CD4-positive, alpha-beta T cell treated with Interleukin-15 for 1 hour (primary cell): Measurements from ENCODE around the gene AGBL4.
"Not testable (repeated sequence)": the region's sequence is repeated elsewhere in the genome, so short reads cannot be mapped to it uniquely, and the experiment has no call there.

Experiments used
- DNase-seq: peaks from one replicate; pipeline ENCODE4 v3.0.0-alpha.2; 2020

Gene AGBL4

DNA sequence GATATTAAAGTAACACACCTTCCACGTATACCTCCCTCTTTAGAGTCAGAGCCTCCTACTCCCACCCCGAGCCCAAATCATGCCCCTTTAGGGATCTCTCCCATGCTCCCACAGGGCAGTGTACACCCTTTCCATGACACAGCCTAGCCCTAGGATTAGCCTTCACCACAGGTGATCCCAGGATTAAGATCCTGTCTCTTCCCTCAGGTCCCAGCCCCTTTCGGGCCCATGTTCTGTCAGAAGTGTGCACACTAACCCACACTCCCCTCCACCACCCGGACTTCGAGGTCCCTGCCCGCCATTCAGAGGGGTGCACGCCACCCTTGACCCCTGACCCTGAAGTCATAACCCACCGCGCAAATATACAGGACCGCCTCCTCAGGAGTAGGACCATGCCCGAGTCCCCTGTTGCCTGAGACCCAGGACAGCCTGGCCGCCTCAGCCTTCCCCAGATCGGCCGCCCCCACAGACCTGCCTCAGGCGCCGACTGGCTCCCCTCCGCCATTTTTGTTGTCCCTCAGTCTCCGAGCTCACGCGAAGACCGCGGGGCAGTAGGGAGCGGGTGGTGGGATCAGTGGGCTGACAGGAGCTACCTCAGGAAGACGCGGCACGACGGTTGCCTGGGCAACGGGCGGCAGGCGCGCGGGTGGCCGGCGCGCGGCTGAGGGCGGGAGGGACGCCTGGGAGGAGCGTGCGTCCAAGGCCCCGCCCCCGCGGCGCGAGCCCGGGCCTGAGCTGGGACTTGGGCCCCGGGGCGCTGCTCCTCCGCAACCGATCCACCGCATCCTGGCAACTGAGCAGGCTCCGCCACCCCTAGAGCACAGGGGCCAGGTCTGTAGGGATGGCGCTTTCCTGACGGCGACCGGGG lies at the start of gene AGBL4:
Gene AGBL4, minus strand, starts transcription at position 663 of the 868 bp plus-strand sequence.
- DNase-seq, result no peak

- DNase-seq, result no peak
Observed at GRCh38 chr1:50066806-50067205, 43.1 kb upstream of the AGBL4 start.

GRCh38 chr1:50060279-50060678 lies 36.5 kb upstream of the AGBL4 start:
- no peak for DNase-seq

DNA sequence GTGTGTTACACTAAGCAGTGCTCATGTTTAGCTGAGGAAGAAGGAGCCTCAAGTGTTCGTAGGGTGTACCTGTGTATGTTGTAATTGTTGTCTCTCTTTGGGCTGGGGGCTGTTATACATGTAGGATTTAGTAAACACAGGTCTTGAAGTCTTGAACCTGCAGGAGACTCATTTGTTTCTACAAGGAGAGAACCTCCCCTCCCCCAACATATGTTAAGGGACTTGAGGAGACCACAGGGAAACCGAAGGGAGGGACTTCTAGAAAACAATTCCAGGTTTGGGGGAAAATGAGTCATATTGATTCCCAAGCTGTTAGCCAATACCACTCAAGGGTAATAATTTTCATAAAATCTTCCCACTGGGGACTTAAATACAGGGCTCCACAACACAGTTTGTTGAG lies 25.0 kb upstream of the AGBL4 start:
- DNase-seq, result no peak

DNA sequence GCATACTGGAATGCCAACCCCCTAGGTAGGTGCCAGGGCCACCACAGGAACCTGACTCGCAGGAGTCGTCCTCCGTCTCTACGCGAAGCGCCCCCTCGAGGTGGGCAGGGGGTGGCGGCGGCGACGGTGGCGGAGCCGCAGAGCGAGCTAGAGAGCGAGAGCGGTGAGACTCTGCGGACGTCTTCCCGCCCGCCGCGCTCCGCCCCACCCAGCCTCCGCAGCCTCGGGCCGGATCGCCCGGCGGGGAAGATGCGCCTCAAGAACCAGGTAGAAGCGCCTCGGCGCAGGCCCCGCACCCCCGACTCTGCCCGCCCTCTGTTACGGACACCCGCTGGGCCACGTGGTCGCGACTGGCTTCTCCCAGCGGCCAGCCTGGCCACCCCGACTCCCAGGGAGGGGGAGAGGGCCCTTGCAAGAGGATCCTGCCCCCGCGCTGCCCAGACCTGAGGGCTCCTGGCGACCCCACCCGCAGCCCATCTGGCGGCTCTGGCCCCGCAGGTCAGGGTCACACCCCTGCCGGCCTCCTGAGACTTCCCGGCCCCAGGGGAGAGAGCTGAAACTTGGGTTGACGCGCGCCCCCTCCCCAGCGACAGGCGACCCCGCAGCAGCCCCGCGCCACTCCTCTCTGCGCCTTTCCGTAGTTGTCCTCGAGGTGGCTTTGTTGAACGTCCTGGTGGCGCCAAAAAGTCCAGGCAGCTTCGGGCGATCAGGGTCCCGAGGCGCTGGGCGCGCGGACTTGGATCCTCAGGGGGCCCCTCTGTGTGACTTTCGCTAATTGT lies 24.4 kb upstream of the AGBL4 start:
- no peak for DNase-seq

DNA sequence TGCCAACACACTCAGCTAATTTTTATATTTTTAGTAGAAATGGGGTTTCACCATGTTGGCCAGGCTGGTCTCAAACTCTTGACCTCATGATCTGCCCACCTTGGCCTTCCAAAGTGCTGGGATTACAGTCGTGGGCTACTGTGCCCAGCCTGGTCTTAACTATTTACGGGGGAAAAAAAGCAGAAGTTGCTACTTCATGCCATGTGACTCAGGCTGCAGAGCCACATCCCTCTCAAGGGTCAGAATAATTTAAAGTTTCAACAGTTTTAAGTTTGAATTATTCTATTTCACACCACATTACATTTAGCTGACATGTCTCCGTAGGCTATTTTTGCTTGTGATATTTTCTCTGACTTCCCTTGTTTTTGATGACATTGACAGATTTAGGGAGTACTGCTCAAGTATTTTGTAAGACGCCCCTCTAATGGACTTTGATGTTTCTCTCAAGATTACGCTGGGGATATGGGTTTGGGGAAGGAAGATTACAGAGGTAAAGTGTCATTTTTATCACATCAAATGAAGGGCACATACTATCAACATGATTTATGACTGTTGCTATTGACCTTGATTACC lies 14.6 kb upstream of the AGBL4 start:
- no peak for DNase-seq

DNA sequence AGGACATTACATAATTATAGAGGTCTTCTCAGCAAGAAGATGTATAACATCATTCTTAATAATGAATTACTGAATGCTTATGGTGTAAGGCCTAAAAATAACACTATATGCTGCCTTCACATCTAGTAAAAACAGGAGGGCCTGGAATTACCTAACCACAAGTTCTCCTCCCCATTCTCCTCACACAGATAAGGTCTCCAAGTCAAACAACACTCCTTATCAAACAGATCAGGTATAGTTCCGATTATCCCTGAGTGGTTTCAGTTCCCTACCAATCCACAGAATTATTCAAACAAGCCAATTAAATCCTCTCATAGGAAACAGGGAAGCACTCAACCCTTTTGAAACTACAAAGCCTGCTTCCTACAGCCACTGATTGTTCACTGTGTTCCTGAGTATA lies 4.0 kb upstream of the AGBL4 start:
- no peak for DNase-seq

GRCh38 chr1:49995734-49996133 lies 28.0 kb downstream of the AGBL4 start:
- DNase-seq, result no peak

DNA sequence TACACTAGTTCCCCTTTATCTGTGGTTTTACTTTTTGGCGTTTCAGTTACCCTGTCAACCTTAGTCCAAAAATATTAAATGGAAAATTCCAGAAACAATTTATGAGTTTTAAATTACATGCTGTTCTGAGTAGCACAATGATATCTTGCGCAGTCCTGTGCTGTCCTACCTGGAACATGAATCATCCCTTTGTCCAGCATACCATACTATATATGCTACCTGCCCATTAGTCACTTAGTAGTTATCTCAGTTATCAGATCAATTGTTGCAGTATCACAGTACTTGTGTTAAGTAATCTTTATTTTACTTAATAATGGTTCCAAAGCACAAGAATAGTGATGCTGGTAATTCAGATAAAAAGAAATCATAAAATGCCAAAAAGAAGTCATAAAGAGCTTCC lies 52.7 kb downstream of the AGBL4 start:
- DNase-seq, result no peak

DNA sequence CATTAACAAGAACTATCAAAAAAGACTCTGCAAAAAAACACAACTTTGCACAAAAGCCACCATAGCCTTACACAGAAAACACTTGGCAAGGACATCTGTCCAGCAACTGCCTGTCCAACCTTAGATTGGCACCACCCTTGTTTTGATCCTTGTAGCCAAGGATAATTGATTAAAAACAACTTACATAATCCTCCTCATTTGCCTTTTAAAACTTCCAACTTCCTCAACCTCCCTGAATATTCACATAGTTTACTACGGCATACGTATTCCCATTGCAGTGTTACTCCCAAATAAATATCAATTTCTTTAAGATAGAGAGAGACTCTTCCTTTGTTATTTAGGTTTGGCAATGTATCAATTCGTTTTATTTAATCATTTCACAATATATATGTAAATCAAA lies 72.4 kb downstream of the AGBL4 start:
- no peak for DNase-seq

DNA sequence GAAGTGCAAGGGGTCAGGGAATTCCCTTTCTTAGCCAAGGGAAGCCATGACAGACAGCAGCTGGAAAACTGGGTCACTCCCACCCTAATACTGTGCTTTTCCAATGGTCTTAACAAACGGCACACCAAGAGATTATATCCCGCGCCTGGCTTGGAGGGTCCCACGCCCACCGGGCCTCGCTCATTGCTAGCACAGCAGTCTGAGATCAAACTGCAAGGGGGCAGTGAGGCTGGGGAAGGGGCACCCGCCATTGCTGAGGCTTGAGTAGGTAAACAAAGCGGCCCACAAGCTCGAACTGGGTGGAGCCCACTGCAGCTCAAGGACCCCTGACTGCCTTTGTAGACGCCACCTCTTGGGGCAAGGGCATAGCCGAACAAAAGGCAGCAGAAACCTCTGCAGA lies 108.5 kb downstream of the AGBL4 start:
- not testable (repeated sequence) for DNase-seq

DNA sequence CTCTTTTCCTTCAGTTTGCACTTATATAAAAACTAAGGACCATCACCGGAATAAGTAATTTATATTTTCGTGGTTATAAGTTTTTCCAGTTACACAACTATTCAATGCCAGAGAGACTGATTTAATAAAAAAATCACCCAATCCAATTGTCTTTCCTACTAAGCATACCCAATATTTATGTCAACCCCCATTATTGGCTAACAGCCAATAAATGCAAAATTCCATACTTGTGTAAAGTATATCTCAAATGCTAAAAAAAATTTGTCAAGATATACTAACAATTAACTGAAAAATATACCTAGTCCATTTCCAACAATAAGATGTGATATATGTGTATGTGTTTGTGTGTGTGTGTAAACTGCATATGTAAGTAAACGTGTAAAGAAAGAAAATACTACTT lies 117.4 kb downstream of the AGBL4 start:
- no peak for DNase-seq

GRCh38 chr1:49864581-49864980 lies 159.2 kb downstream of the AGBL4 start:
- no peak for DNase-seq

DNA sequence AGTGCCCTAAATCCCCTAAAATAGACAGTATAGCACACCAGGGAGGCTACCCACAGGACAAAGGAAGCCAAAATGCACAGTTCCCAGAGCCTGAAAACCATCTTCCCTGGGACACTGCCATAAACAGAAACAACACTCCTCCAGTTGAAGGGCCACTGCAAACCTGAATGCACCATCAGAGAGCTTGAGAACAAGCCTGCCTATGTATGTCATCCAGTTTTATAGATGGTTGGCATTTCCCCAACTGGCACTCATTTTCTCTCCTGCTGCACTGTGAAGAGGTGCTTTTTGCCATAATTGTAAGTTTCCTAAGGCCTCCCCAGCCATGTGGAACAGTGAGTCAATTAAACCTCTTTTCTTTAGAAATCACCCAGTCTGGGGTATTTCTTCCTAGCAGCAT lies 169.0 kb downstream of the AGBL4 start:
- no peak for DNase-seq

DNA sequence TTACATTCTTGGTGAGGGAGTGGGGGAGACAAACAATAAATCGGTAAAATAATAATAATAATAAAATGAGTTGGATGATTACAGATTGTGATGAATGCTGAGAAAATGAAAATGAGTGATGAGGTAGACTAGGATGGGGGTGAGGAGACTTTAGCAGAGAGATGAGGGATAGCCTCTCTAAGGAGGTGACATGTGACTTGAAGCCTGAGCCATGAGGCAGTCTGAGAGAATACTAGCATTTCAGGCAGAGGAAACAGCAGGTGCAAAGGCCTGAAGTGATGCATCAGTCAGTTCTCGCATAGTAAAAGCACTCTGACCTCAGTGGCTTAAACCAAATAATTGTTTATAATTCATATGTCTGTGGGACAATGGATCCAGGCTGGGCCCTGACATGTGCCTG lies 181.2 kb downstream of the AGBL4 start:
- DNase-seq, result no peak

DNA sequence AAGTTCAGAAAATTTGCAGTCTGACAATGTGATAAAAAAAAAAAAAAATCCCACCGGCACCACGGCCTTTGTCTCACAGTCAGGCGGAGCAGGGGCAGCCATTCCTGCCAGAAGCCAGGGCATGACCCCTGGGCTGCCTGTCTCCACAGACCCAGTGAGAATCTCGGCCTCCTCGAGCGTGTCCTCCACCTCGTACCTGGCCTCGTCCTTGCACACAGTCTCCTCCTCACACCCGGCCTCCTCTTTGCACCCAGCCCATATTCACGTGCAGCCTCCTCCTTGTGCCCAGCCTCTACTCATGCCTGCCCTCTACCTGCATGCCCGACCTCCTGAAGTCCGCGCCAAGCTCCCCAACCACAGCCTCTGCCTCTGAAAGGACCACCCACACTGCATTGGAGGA lies 182.0 kb downstream of the AGBL4 start:
- DNase-seq, result no peak

- no peak for DNase-seq
Observed at GRCh38 chr1:49824261-49824660, 199.5 kb downstream of the AGBL4 start.

DNA sequence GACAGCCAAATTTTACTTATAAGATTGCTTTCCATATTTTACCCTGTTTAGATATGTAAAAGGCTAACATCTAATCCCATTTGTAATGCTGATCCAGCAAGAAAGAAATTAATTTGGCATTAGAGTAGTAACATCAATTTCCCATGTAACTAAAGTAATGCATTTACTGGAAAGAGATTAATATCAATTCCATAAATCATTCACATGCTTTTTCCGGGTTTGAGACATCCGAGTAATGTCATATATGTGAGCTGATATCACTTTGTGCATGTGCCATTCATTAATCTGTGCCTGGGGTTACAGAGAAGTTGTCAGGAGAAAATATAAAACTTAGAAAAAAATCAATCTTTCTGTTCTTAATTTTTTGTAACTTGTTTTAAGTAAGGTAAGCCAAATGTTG lies 206.1 kb downstream of the AGBL4 start:
- no peak for DNase-seq

DNA sequence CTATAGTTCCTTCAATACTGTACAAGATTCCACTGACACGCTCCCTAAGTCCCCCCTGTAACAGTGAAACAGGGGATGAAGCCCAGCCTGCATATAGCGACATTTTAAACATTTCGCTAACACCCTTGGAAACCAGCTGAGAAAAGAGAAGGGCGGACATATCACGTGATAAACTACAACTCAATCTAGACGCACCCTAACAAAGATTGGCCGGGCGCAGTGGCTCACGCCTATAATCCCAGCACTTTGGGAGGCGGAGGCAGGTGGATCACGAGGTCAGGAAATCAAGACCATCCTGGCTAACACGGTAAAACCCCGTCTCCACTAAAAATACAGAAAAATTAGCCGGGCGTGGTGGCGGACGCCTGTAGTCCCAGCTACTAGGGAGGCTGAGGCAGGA lies 236.7 kb downstream of the AGBL4 start:
- DNase-seq, result not testable (repeated sequence)

DNA sequence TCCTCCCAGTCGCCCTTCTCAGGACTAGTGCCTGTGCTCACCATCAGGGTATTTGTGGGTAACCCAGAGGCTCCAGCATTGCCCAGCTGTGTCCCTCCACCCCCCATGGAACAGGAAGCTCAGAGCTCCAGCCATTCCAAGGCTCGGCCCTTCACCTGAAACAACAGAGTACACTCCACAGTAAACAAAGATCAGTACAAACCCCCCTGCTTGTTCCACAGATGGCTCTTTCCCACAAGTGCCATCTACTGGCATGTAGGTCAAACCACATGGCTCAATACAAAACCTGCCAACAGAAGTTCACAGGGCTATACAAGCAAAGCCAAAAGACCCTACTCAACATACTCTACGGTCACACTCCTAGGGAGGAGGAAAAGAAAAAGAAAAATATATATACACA lies 258.7 kb downstream of the AGBL4 start:
- no peak for DNase-seq

DNA sequence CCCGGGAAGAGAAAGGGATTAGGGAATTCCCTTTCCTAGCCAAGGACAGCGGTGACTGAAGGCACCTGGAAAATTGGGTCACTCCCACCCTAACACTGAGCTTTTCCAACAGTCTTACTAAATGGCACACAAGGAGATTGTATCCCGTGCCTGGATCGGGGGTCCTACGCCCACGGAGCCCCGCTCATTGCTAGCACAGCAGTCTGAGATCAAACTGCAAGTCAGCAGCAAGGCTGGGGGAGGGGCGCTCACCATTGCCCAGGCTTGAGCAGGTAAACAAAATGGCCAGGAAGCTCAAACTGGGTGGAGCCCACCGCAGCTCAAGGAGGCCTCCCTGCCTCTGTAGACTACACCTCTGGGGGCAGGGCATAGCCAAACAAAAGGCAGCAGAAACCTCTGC lies 285.6 kb downstream of the AGBL4 start:
- not testable (repeated sequence) for DNase-seq

DNA sequence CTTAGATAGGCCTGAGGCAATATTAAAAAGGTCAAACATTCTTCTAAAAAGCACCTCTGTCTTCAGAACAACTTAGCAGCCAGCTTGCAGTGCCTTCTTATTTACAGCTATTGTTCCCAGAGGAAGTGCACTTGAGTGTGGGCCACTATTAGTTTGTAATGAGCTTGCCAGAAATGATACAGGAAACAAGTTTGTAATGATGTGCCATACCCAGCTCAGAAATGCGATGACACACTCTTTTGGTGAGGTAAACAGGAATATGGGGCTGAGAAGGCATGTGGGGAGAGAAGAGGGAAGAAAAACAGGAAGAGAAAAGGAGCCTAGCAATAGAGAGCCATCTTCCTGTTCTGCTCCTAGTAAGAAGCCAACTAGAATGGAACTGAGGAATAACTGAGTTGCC lies 295.4 kb downstream of the AGBL4 start:
- no peak for DNase-seq

DNA sequence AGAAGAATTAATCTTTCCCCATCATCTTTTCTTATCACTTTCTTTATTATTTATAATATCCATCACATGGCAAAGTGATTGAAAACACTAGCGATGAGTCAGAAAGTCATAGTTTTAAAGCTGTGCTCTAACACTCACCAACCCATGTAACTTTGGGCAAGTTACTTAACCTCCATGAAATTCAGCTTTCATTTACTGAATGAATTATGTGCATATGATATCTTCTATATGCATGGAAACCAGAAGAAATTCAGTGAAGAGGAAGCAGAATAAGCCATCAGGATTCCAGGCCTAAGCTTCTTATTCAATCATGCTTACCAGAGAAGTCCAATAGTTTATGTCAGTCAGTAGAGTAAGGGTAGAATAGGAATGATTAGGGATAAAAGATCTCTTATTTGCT lies 300.1 kb downstream of the AGBL4 start:
- DNase-seq, result no peak

GRCh38 chr1:49694251-49694827 lies 329.4 kb downstream of the AGBL4 start:
- DNase-seq, result no peak
